Left ventricle myocardium inferior (tissue), 1 donor: Measurements from ENCODE around the gene GPR108. TPM values are rescaled to one million over a fixed set of nuclear protein-coding genes. Genes with fewer than 3 reads are reported as not detected.

Experiments
- DNase-seq: peaks from one replicate; pipeline ENCODE4 v3.0.0-alpha.2; 2020
- H3K27ac ChIP-seq: fragments of 200-600 bp; replicated peaks from 2 replicates; pipeline ENCODE4 v1.8.0; 2021
- H3K27me3 ChIP-seq: fragments of 200-600 bp; 2 replicates; pipeline ENCODE4 v1.8.0; 2021; ENCODE audit warnings: low read depth
- H3K36me3 ChIP-seq: fragments of 200-600 bp; 2 replicates; pipeline ENCODE4 v1.8.0; 2021
- H3K4me1 ChIP-seq: fragments of 200-600 bp; 2 replicates; pipeline ENCODE4 v1.8.0; 2021
- H3K4me3 ChIP-seq: fragments of 200-600 bp; 2 replicates; pipeline ENCODE4 v1.8.0; 2021; ENCODE audit warnings: mild to moderate bottlenecking, moderate library complexity
- H3K9me3 ChIP-seq: fragments of 200-600 bp; replicated peaks from 2 replicates; pipeline ENCODE4 v1.8.0; 2021
- CTCF ChIP-seq: fragments of 200-600 bp; IDR thresholded peaks from 2 replicates; pipeline ENCODE4 v1.8.0; 2021; ENCODE audit warnings: antibody characterized with exemption, mild to moderate bottlenecking, borderline replicate concordance
- intact Hi-C: fragments of 100-400 bp; cut with micrococcal nuclease; formaldehyde crosslinking; loops from one replicate; pipeline ENCODE4 v1.11.0; 2022
- total RNA-seq: library from RNA; stranded (reverse); fragmentation: NEBNext Ultra II Directional; extraction: Animal tissue kit (Norgen Biotek cat#: 25700); gene quantifications from one replicate; pipeline ENCODE4 v1.2.1, GENCODE V29; 2021
- donor health status: DM: no; HTN: yes; CAD: no; lungs with severe emphysema.

GPR108 gene
- total RNA-seq, 1 donor from 2014 or later = 22.4 TPM

GRCh38 chr19:6736169-6736916, 1.0 kb downstream of the GPR108 start:
- TF ChIP-seq CTCF = peak; percentile 68
- Histone ChIP-seq H3K9me3 (no peaks in the 10 kb centered on the region), H3K27ac (peak overlapping the region; percentile 97), H3K36me3 (peaks cover 11% of the 10 kb centered on the region), H3K27me3 (no peaks in the 10 kb centered on the region), H3K4me1 (peaks cover 58% of the 10 kb centered on the region), H3K4me3 (peak overlapping the region; percentile 85)
- intact Hi-C loops = no loop called here
- DNase-seq = peak; percentile 73

- Histone ChIP-seq H3K4me1 (peaks cover 48% of the 10 kb centered on the region), H3K27me3 (no peaks in the 10 kb centered on the region), H3K36me3 (peaks cover 11% of the 10 kb centered on the region), H3K4me3 (no peak overlapping the region), H3K27ac (peak overlapping the region; percentile 97), H3K9me3 (no peaks in the 10 kb centered on the region)
- intact Hi-C loops = no loop called here
- DNase-seq = no peak
- no peak for TF ChIP-seq CTCF
Measured at GRCh38 chr19:6735181-6735911, 2.0 kb downstream of the GPR108 start.

- no peaks in the 10 kb centered on the region for H3K9me3 ChIP-seq
- H3K27me3 ChIP-seq = no peaks in the 10 kb centered on the region
- TF ChIP-seq CTCF = no peak
- H3K4me3 ChIP-seq = no peak overlapping the region
- peaks cover 11% of the 10 kb centered on the region for H3K36me3 ChIP-seq
- H3K4me1 ChIP-seq = peaks cover 39% of the 10 kb centered on the region
- DNase-seq = no peak
- intact Hi-C loops = no loop called here
- no peak overlapping the region for H3K27ac ChIP-seq
Measured at GRCh38 chr19:6734096-6734696, 3.2 kb downstream of the GPR108 start.

GRCh38 chr19:6733338-6734095, 3.9 kb downstream of the GPR108 start:
- Histone ChIP-seq H3K4me1 (peaks cover 32% of the 10 kb centered on the region), H3K27me3 (no peaks in the 10 kb centered on the region), H3K4me3 (no peak overlapping the region), H3K27ac (no peak overlapping the region), H3K9me3 (no peaks in the 10 kb centered on the region), H3K36me3 (peaks cover 11% of the 10 kb centered on the region)
- intact Hi-C loops = no loop called here
- TF ChIP-seq CTCF = peak; percentile 45
- DNase-seq = no peak

- Histone ChIP-seq H3K36me3 (peaks cover 11% of the 10 kb centered on the region), H3K4me3 (no peak overlapping the region), H3K4me1 (peaks cover 26% of the 10 kb centered on the region), H3K27ac (no peak overlapping the region), H3K9me3 (no peaks in the 10 kb centered on the region), H3K27me3 (no peaks in the 10 kb centered on the region)
- no peak for DNase-seq
- TF ChIP-seq CTCF = no peak
- intact Hi-C loops = no loop called here
Measured at GRCh38 chr19:6732803-6733337, 4.5 kb downstream of the GPR108 start.
